GM20431 (cell line): ENCODE results near the gene UGT1A8.
"Not testable (repeated sequence)": the region's sequence is repeated elsewhere in the genome, so short reads cannot be mapped to it uniquely, and the experiment has no call there.

Experiments used
- in situ Hi-C: fragments of 300-500 bp; cut with MseI, MboI; formaldehyde crosslinking; loops from one replicate; pipeline ENCODE4 v1.15.0; 2020; ENCODE audit warnings: low sequenced_read_pairs; ENCODE audit not compliant: unreplicated experiment

UGT1A8 gene

DNA sequence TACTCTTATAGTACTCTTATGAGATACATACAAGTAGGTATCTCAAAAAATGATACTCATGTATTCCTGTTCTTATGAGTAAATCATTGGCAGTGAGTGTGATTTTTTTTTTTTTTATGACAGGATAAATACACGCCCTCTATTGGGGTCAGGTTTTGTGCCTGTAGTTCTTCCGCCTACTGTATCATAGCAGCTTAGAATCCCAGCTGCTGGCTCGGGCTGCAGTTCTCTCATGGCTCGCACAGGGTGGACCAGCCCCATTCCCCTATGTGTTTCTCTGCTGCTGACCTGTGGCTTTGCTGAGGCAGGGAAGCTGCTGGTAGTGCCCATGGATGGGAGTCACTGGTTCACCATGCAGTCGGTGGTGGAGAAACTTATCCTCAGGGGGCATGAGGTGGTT, at the start of gene UGT1A8:
Gene UGT1A8 (plus strand): TSS at position 158 of the 400 bp plus-strand sequence. CDS start 75 bp downstream, at position 233.
- in situ Hi-C loops, result not testable (repeated sequence)

DNA sequence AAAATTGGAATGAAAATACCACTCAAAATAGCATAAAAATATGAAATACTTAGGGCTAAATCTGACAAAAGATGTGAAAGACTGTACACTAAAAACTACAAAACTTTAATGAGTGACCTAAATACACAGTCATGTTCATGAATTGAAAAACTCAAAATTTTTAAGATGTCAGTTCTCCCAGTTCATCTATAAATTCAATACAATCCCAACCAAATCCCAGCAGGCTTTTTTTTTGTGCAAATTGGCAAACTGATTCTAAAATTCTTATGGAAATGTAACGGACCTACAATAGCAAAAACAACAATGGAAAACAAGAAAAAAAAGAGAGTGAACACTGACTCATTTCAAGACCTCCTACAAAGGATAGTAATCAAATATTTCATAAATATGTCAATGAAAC, 46.4 kb upstream of the UGT1A8 start:
- in situ Hi-C loops, result no loop called here

DNA sequence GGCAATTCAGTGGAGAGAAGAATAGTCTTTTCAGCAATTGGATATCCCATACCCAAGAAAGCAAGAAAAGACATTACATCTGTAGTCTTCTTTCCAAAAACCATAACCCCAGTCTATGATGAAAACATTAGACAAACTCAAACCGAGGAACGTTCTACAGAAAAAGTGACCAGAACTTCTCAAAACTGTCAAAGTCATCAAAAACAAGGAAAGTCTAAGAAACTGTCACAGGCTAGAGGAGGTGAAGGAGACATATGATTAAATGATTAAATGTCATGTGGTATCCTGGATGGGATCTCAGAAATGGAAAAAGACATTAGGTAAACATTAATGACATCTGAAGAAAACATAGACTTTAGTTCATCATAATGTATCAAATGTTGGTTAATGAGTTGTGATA, 46.0 kb upstream of the UGT1A8 start:
- in situ Hi-C loops, result no loop called here

DNA sequence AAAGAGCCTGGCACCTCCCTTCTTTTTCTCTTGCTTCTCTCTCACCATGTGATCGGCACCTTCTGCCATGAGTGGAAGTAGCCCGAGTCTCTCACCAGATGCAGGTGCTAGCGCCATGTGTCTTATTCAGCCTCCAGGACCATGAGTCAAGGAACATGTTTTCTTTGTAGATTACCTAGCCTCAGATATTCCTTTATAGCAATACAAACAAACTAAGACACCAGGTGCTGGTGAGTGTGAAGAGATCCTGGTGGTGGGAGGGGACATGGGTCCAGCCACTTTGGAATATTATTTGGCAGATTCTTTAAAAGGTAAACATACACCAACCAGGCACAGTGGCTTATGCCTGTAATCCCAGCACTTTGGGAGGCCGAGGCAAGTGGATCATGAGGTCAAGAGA, 45.0 kb upstream of the UGT1A8 start:
- in situ Hi-C loops, result no loop called here

DNA sequence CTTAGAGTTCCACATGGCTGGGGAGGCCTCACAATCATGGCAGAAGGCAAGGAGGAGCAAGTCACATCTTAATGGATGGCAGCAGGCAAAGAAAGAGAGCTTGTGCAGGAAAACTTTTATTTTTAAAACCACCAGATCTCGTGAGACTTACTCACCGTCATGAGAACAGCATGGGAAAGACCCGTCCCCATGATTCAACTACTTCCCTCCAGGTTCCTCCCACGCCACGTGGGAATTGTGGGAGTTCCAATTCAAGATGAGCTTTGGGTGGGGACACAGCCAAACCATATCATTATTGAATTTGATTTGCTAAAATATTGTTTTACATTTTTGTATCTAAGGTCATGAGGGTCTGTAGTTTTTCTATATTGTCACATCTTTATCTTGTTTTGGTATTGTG, 40.1 kb upstream of the UGT1A8 start:
- in situ Hi-C loops, result not testable (repeated sequence)

DNA sequence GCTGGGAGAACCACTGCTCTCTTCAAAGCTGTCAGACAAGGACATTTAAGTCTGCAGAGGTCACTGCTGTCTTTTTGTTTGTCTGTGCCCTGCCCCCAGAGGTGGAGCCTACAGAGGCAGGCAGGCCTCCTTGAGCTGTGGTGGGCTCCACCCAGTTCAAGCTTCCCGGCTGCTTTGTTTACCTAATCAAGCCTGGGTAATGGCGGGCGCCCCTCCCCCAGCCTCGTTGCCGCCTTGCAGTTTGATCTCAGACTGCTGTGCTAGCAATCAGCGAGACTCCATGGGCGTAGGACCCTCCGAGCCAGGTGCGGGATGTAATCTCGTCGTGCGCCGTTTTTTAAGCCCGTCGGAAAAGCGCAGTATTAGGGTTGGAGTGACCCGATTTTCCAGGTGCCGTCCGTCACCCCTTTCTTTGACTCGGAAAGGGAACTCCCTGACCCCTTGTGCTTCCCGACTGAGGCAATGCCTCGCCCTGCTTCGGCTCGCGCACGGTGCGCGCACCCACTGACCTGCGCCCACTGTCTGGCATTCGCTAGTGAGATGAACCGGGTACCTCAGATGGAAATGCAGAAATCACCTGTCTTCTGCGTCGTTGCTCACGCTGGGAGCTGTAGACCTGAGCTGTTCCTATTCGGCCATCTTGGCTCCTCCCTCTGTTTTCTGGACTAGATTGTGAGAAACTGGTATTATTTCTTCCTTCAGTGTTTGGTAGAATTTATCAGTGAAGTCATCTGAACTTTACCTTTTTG, 34.0 kb upstream of the UGT1A8 start:
- in situ Hi-C loops, result not testable (repeated sequence)

DNA sequence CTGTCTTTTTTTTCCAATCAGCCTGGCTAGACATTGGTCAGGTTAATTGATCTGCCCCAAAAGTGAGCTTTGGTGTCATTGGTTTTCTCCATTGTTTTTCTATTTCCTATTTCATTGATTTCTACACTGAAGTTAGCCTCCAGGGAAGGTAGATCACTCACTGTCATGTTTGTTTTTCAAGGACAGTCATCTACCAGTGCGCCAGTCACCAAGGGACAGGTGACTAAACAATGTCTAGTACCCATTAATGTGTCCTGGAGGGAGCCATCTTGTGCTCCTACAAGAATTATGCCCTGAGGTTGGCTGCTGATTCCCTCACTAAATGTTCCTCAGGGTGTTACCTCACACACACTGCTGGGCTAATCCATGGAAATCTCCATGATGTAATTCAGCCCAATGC, 33.2 kb upstream of the UGT1A8 start:
- in situ Hi-C loops, result no loop called here

DNA sequence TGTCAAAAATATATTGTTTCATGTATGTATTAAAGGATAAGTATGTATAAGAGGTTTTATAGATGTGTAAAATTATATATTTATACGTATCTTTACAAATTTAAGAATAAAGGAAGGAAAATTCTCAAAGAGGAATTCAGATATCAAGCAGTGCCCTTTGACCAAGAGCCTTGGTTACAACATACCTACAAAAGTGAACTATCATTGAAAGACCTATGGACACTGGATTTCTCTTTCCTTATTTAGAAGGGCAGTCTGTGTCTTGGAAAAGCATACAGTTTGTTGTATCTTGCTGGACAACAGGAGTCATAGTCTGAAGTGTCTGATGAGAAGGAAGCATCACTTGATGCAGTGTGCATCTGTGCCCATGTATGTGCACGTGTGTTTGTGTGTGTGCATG, 29.0 kb upstream of the UGT1A8 start:
- in situ Hi-C loops, result no loop called here

DNA sequence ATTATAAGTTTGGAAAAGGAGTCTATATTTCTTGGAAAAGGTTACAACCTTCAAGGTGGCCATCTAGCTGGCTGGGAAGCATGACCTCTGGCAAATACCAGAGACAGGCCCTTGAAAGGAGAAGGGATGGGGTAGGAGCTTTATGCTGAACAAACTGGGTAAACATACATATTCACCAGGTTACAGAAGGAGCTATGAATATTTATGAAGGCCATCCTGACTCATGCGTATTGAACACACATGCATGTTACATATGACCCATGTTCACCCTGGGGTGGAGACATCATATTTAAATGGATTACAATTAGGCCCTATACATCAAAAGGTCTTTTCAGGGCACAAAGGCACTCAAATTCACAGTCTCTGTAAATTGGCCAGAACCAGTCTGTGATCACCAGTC, 24.7 kb upstream of the UGT1A8 start:
- in situ Hi-C loops, result not testable (repeated sequence)

DNA sequence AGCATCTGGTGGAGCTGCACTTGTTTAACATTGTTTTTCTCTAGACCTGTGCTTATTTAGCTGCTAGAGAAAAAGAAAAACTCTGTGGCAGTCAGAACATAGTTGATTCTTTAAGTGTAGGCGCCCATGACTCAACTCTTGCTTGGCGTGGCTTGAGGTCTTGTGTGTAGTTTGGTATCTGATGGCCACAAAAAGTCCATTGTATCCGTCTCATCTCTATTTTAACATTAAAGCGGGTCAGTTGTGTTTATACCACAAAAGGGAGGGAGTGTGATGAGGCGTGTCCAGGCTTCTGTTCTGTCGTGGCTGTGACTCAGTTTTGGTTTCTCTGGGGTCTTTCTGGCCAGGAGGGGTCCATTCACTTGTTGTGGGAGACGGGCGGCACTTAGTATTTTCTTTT, 24.2 kb upstream of the UGT1A8 start:
- in situ Hi-C loops, result no loop called here

DNA sequence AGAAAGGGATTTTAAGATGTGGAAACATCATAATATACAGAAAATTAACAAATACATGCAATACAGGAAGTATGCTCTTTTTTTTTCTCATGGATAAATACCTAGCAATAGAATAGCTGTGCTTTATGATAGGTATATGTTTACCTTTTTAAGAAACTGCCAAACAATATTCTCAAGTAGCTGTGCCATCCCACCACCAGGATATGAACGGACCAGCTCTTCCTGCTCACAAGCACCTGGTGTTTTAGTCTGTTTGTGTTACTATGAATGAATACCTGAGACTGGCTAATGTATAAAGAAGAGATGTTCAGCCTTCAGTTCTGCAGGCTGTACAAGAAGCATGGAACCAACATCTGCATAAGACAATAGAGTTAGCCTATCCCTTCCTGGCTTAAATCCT, 19.9 kb upstream of the UGT1A8 start:
- in situ Hi-C loops, result no loop called here

DNA sequence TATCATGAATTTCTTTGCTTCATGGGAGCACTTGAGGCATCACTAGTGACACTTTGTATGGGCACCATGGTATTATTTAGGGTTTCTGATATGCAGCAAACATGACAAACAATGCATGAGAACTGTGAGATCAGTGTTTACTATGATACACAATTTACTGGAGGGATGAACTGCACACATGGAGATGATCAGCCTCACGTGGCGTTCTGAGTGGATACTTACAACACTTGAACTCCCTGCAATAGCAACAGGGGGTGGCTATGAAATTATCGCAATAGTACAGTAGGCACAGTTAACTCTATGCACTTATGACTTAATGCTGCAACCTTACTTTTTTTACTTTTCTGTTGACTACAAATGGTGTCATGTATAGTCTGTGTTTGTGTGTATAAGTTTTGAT, 18.5 kb upstream of the UGT1A8 start:
- in situ Hi-C loops, result no loop called here

DNA sequence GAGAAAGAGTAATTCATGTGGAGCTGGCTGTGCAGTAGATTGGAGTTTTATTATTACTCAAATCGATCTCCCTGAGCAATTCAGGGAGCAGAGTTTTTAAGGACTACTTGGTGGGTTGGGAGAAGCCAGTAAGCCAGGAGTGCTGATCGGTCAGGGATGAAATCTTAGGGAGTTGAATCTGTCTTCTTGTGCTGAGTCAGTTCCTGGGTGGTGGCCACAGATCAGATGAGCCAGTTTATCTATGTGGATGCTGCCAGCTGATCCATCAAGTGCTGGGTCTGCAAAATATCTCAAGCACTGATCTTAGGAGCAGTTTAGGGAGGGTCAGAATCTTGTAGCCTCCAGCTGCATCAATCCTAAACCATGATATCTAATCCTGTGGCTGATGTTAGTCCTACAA, 17.0 kb upstream of the UGT1A8 start:
- in situ Hi-C loops, result no loop called here

DNA sequence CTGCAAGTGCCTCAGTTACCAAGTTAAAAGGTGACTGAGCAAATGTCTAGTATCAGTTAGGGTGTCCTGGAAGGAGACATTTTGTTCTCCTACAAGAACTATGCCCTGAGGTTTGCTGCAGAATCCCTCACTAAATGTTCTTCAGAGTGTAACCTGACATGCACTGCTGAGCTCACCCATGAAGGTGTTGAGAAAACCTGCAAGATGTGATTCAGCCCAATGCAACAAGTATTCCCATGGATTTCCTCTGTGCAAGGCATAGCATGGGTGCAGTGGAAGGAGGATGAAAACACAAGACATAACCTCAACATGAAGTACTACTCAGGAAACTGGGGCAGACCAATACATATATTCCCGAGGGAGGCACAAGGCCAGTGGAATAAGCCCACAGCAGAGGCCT, 15.4 kb upstream of the UGT1A8 start:
- in situ Hi-C loops, result no loop called here

DNA sequence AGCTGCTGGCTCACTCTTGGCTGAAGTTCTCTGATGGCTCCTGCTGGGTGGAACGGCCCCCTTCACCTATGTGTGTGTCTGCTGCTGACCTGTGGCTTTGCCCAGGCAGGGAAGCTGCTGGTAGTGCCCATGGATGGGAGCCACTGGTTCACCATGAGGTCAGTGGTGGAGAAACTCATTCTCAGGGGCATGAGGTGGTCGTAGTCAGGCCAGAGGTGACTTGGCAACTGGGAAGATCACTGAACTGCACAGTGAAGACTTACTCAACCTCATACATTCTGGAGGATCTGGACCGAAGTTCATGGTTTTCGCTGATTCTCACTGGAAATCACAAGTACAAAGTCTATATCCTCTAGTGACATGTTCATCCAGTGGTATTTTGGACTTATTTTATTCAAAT, 13.9 kb upstream of the UGT1A8 start:
- in situ Hi-C loops, result no loop called here

DNA sequence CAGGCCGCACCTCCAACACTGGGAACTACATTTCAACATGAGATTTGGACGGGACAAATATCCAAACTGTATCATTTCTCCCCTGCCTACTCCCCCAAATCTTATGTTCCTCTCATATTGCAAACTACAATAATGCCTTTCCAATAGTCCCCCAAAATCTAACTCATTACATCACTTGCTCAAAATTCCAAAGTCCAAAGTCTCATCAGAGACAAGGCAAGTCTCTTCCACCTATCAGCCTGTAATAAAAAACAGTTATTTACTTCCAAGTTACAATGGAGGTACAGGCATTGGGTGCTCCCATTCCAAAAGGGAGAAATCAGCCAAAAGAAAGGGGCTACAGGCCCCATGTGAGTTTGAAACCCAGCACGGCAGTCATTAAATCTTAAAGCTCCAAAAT, 12.6 kb upstream of the UGT1A8 start:
- in situ Hi-C loops, result no loop called here

DNA sequence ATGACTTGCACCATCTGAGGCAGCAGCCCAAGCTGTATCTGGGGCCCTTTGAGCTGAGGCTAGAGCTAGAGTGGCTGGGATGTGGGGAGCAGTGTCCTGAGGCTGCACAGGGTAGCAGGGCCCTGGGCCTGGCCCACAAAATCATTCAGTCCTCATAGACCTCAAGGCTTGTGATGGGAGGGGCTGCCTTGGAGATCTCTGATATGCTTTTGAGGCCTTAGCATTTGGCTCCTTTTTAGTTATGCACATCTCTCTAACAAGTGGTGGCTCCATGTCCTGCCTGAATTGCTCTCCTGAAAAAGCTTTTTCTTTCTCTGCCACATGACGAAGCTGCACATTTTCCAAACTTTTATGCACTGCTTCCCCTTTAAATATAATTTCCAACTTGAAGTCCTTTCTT, 11.8 kb upstream of the UGT1A8 start:
- in situ Hi-C loops, result no loop called here

DNA sequence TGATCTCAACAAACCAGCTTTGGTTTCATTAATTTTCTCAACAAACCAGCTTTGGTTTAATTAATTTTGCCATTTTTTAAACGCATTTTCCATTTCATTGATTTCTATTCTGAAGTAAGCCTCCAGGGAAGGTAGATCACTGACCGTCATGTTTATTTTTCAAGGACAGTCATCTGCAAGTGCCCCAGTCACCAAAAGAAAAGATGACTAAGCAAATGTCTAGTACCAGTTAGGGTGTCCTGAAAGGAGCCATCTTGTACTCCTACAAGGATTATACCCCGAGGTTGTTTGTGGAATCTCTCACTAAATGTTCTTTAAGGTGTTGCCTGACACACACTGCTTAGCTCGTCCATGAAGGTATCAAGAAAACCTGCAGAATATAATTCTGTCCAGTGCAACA, 6.1 kb upstream of the UGT1A8 start:
- in situ Hi-C loops, result no loop called here

DNA sequence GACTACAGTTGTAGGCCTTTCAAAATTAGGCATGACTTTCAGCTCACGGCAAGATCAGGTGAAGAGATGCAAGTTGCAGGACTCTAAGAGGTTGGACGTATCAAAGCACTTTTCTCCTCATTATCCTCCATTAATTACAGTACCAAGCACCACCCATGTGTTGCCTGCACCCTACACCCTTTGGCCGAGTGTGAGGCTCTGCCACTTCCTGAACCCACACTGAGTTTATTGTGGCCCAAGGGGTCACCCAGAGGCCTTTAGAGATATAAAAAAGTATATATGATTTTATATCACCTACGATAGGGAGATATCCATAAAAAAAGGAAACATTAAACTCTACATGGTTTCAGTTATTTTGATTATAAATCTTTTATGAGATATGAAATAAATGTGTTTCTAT, 2.8 kb downstream of the UGT1A8 start:
- in situ Hi-C loops, result no loop called here

DNA sequence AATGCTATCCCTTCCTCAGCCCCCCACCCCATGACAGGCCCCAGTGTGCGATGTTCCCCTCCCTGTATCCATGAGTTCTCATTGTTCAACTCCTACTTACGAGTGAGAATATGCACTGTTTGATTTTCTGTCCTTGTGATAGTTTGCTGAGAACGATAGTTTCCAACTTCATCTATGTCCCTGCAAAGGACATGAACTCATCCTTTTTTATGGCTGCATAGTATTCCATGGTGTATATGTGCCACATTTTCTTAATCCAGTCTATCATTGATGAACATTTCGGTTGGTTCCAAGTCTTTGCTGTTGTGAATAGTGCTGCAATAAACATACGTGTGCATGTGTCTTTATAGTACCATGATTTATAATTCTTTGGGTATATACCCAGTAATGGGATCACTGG, 4.4 kb downstream of the UGT1A8 start:
- in situ Hi-C loops, result not testable (repeated sequence)

DNA sequence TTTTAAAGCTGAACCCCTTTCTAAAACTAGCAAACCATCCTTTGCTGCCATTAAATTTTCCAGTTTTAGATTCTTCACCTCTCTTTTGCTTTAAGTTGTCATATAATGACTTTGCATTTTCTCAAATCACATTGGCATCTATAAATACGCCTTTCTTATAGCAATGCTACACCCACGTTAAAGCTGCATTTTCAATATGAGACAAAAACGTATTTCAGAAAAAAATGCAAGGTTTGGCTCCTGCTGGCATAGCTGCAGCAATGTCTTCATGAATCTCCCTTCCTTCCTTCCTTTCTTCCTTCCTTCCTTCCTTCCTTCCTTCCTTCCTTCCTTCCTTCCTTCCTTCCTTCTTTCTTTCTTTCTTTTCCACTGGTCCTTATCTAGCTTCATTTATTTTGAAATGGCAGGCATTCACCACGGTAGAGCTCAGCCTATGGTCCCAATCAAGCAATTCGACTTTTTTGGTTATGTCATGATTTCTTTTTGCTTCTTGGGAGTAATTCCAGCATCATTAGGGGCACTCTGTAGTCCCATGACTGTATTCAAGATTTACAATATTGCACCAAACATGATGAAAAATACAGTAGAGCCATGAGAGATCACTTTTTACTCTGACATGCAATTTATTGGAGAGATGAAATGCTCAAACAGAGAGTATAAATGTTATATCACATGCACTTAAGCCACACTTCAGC, 10.0 kb downstream of the UGT1A8 start:
- in situ Hi-C loops, result no loop called here

DNA sequence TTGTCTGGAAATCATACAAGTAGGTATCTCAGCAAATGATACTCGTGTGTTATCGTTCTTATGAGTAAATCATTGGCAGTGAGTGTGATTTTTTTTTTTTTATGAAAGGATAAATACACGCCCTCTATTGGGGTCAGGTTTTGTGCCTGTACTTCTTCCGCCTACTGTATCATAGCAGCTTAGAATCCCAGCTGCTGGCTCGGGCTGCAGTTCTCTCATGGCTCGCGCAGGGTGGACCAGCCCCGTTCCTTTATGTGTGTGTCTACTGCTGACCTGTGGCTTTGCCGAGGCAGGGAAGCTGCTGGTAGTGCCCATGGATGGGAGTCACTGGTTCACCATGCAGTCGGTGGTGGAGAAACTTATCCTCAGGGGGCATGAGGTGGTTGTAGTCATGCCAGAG, 18.9 kb downstream of the UGT1A8 start, which contains the start of gene UGT1A10:
Gene UGT1A10 (plus strand): TSS at position 143 of the 400 bp plus-strand sequence. CDS start 75 bp downstream, at position 218.
- in situ Hi-C loops, result not testable (repeated sequence)
